Caco-2 (cell line): Measurements from ENCODE around the gene AARS2. TPM values are rescaled to one million over a fixed set of nuclear protein-coding genes. Genes with fewer than 3 reads are reported as not detected.

ENCODE experiments used
- BruUV-seq: library from RNA; stranded (reverse); fragments of 400-500 nt; replicated peaks from 2 replicates; lab custom pipeline; 2021; lab: Mats Ljungman, UMichigan
- CTCF ChIA-PET: fragments of 300-600 bp; sonication (Branson Sonifier 250); formaldehyde crosslinking; loops from one replicate; lab custom pipeline; 2022; ENCODE audit warnings: antibody characterized with exemption; lab: Charles Lee
- POLR2A ChIA-PET: fragments of 300-600 bp; sonication (Branson Sonifier 250); formaldehyde crosslinking; loops from one replicate; lab custom pipeline; 2022; ENCODE audit warnings: antibody characterized with exemption; lab: Charles Lee
- DNase-seq, 2 experiments: peaks; one replicate each; pipeline versions ENCODE4 v3.0.0 to v3.0.0-alpha.2; 2020 to 2022
- H3K27me3 ChIP-seq: replicated peaks from 2 replicates; pipeline ENCODE4 v1.6.0; 2011; ENCODE audit warnings: low read length; ENCODE audit not compliant: control insufficient read depth, insufficient read depth
- H3K36me3 ChIP-seq: 2 replicates; pipeline ENCODE4 v1.5.1; 2011; ENCODE audit warnings: low read length; ENCODE audit not compliant: control insufficient read depth, insufficient read depth
- H3K4me1 ChIP-seq: fragments of 250-450 bp; sonication (Bioruptor Pico); 2 replicates; pipeline ENCODE4 v1.5.1; 2020; ENCODE audit warnings: mild to moderate bottlenecking
- H3K4me3 ChIP-seq: 2 replicates; pipeline ENCODE4 v1.5.1; 2011; ENCODE audit warnings: low read depth, mild to moderate bottlenecking, control low read depth, low read length
- H3K9me3 ChIP-seq: fragments of 250-450 bp; sonication (Bioruptor Pico); 2 replicates; pipeline ENCODE4 v1.5.1; 2020; ENCODE audit warnings: mild to moderate bottlenecking, moderate library complexity
- H3K27ac Mint-ChIP-seq: one replicate; pipeline ENCODE4 v1.8.0; 2022; ENCODE audit warnings: mixed read lengths; ENCODE audit not compliant: unreplicated experiment
- H3K27me3 Mint-ChIP-seq: one replicate; pipeline ENCODE4 v1.8.0; 2022; ENCODE audit warnings: mixed read lengths; ENCODE audit not compliant: insufficient read depth, unreplicated experiment
- H3K36me3 Mint-ChIP-seq: one replicate; pipeline ENCODE4 v1.8.0; 2022; ENCODE audit warnings: mild to moderate bottlenecking, mixed read lengths; ENCODE audit not compliant: insufficient read depth, unreplicated experiment
- H3K4me1 Mint-ChIP-seq: one replicate; pipeline ENCODE4 v1.8.0; 2022; ENCODE audit warnings: low read depth, mixed read lengths; ENCODE audit not compliant: unreplicated experiment
- H3K4me3 Mint-ChIP-seq: one replicate; pipeline ENCODE4 v1.8.0; 2022; ENCODE audit warnings: mild to moderate bottlenecking, moderate library complexity, mixed read lengths; ENCODE audit not compliant: unreplicated experiment
- H3K9me3 Mint-ChIP-seq: one replicate; pipeline ENCODE4 v1.8.0; 2022; ENCODE audit warnings: mixed read lengths; ENCODE audit not compliant: unreplicated experiment
- CTCF ChIP-seq, 2 experiments: fragments of 200-600 bp in 1 of 2; IDR thresholded peaks; 1 replicate in 1 of 2; 2 replicates in 1 of 2; pipeline versions ENCODE4 v1.5.1 to v1.8.0; 2011 to 2022; ENCODE audit warnings: antibody characterized with exemption in 1 of 2, control low read depth in 1 of 2, inconsistent platforms in 1 of 2, low read depth in 1 of 2, low read length in 1 of 2, mild to moderate bottlenecking in 1 of 2, moderate library complexity in 1 of 2; ENCODE audit not compliant: insufficient read depth in 1 of 2, severe bottlenecking in 1 of 2, unreplicated experiment in 1 of 2
- intact Hi-C: fragments of 100-400 bp; cut with micrococcal nuclease; formaldehyde crosslinking; loops from one replicate; pipeline ENCODE4 v1.10.0; 2022; ENCODE audit not compliant: unreplicated experiment
- total RNA-seq: library from RNA; stranded (reverse); gene quantifications from 2 replicates; pipeline ENCODE4 v1.2.3, GENCODE V29; 2022

Gene AARS2
- total RNA-seq, 1 experiment from 2014 or later, result 20.5 TPM

DNA sequence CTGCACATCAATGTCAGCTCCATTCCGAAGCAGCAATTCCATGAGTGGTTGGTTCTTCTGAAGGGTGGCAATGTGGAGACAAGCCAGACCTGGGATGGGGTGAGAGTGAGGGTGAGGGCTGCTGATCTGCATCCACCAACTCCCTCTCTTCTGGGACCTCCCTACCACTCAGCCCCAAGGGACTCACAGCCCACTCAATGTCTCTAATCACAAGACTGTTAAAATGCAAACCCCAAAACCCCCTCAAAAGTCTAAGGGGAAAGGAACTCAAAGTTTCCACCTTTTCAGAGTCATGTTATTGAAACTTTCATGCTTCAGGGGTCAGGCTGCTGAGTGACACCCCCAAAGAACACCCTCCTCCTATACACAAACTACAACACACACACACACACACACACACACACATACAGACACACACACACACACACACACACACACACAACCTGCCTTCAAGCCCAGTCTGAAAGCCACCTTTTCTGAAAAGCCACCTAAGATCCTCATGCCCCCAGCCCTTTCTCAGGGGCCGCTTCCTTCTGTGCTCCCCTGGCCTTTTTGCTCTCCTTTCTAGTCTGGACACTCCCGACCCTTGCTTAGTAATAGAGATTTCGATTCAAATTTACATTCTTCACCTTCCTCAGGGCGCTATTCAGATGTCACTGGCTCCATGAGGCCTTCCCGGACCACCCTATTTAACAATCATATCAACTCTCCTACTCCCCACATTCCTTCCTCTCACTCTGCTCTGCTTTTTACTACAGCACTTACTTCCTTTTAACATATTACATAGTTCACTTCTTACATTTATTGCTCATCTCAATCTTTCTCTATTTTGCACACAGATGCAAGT is 52.5 kb downstream of the AARS2 start:
- POLR2A ChIA-PET, result no interaction called here
- intact Hi-C loops, result no loop called here
- Mint-ChIP-seq H3K4me3 (no peak overlapping the region), H3K4me1 (peaks cover 34% of the 10 kb centered on the region), H3K9me3 (no peaks in the 10 kb centered on the region), H3K27ac (no peak overlapping the region), H3K27me3 (no peaks in the 10 kb centered on the region), H3K36me3 (peaks cover 41% of the 10 kb centered on the region)
- H3K36me3 ChIP-seq, result peaks cover 1% of the 10 kb centered on the region; the same call in 1 of the 2 replicates
- no peaks in the 10 kb centered on the region for H3K27me3 ChIP-seq
- H3K4me1 ChIP-seq, result peaks cover 28% of the 10 kb centered on the region
- DNase-seq, result no peak
- H3K9me3 ChIP-seq, result no peaks in the 10 kb centered on the region
- no peak overlapping the region for H3K4me3 ChIP-seq
- CTCF ChIA-PET, result no interaction called here
- no peak for TF ChIP-seq CTCF (IDR thresholded peaks at IDR 0.05; ENCODE audit: insufficient read depth in 1 of 2, low read depth in 1 of 2, low read length in 1 of 2, severe bottlenecking in 1 of 2, unreplicated experiment in 1 of 2)
- no TSS peak for BruUV-seq

GRCh38 chr6:44260011-44260410 is 53.1 kb downstream of the AARS2 start:
- no peak for DNase-seq
- H3K9me3 ChIP-seq, result no peaks in the 10 kb centered on the region
- intact Hi-C loops, result no loop called here
- H3K4me3 ChIP-seq, result no peak overlapping the region
- Mint-ChIP-seq H3K36me3 (peaks cover 41% of the 10 kb centered on the region), H3K9me3 (no peaks in the 10 kb centered on the region), H3K4me1 (peaks cover 35% of the 10 kb centered on the region), H3K27me3 (no peaks in the 10 kb centered on the region), H3K4me3 (no peak overlapping the region), H3K27ac (no peak overlapping the region)
- ChIA-PET POLR2A (no interaction called here), CTCF (no interaction called here)
- BruUV-seq, result no TSS peak
- H3K4me1 ChIP-seq, result peaks cover 28% of the 10 kb centered on the region
- H3K27me3 ChIP-seq, result no peaks in the 10 kb centered on the region
- peaks cover 1% of the 10 kb centered on the region; the same call in 1 of the 2 replicates for H3K36me3 ChIP-seq
- TF ChIP-seq CTCF (IDR thresholded peaks at IDR 0.05; ENCODE audit: insufficient read depth in 1 of 2, low read depth in 1 of 2, low read length in 1 of 2, severe bottlenecking in 1 of 2, unreplicated experiment in 1 of 2), result no peak

DNA sequence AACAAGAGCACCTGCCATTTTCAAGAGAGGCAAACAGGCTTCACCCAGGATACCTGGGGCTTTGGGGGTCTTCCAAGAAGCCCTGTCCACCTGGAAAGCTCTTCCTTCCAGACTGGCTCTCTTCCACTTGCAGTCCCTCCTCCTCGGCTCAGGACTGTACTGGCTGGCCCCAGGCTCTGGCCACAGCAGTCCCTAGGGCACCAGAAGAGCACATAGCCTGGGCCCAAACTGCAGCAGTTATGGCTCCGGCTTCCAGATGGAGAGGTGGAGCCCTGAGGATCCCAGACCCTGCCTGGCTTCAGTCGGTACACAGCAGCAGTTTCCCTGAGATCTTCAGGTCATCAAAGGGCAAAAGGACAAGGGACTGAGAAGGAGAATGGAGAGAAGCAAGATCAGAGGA is 54.2 kb downstream of the AARS2 start:
- peaks cover 24% of the 10 kb centered on the region for H3K4me1 ChIP-seq
- ChIA-PET POLR2A (no interaction called here), CTCF (no interaction called here)
- intact Hi-C loops, result no loop called here
- no TSS peak for BruUV-seq
- no peak overlapping the region for H3K4me3 ChIP-seq
- H3K27me3 ChIP-seq, result no peaks in the 10 kb centered on the region
- Mint-ChIP-seq H3K27ac (peak overlapping the region; percentile 87), H3K36me3 (peaks cover 47% of the 10 kb centered on the region), H3K4me1 (peaks cover 33% of the 10 kb centered on the region), H3K4me3 (peak overlapping the region; percentile 78), H3K27me3 (no peaks in the 10 kb centered on the region), H3K9me3 (no peaks in the 10 kb centered on the region)
- no peak for TF ChIP-seq CTCF (IDR thresholded peaks at IDR 0.05; ENCODE audit: insufficient read depth in 1 of 2, low read depth in 1 of 2, low read length in 1 of 2, severe bottlenecking in 1 of 2, unreplicated experiment in 1 of 2)
- peaks cover 7% of the 10 kb centered on the region for H3K36me3 ChIP-seq
- DNase-seq, result no peak
- H3K9me3 ChIP-seq, result no peaks in the 10 kb centered on the region
